ENCODE measurements around the gene SEC14L3. TPM values are rescaled to one million over a fixed set of nuclear protein-coding genes. Genes with fewer than 3 reads are reported as not detected.

The SEC14L3 gene
- polyA plus RNA-seq, 1 donor from 2014 or later: not detected

- Mint-ChIP-seq H3K36me3 (peaks cover 2% of the 10 kb centered on the region), H3K4me1 (peaks cover 0 to 2% (median 0%) of the 10 kb centered on the region in 3 donors), H3K9me3 (no peaks in the 10 kb centered on the region), H3K4me3 (no peak overlapping the region), H3K27me3 (peaks cover 6% of the 10 kb centered on the region), H3K27ac (no peak overlapping the region)
These were observed 25.8 kb upstream of the SEC14L3 start for GRCh38 chr22:30497466-30498150.

- Mint-ChIP-seq H3K27ac (no peak overlapping the region), H3K36me3 (peaks cover 2% of the 10 kb centered on the region), H3K9me3 (no peaks in the 10 kb centered on the region), H3K4me1 (peaks cover 0 to 2% (median 0%) of the 10 kb centered on the region in 3 donors), H3K4me3 (no peak overlapping the region), H3K27me3 (peaks cover 13% of the 10 kb centered on the region)
These were observed 23.4 kb upstream of the SEC14L3 start for GRCh38 chr22:30495041-30495784.

- Mint-ChIP-seq H3K36me3 (peaks cover 2% of the 10 kb centered on the region), H3K27ac (no peak overlapping the region), H3K9me3 (no peaks in the 10 kb centered on the region), H3K4me1 (no peaks in the 10 kb centered on the region), H3K4me3 (no peak overlapping the region), H3K27me3 (peaks cover 17% of the 10 kb centered on the region)
These were observed 20.3 kb upstream of the SEC14L3 start for GRCh38 chr22:30492144-30492543.

GRCh38 chr22:30491381-30491780, 19.6 kb upstream of the SEC14L3 start:
- peaks cover 2% of the 10 kb centered on the region for H3K36me3 Mint-ChIP-seq
- no peaks in the 10 kb centered on the region for H3K9me3 Mint-ChIP-seq
- H3K27me3 Mint-ChIP-seq: peaks cover 17% of the 10 kb centered on the region
- H3K27ac Mint-ChIP-seq: no peak overlapping the region
- no peaks in the 10 kb centered on the region for H3K4me1 Mint-ChIP-seq
- H3K4me3 Mint-ChIP-seq: no peak overlapping the region

GRCh38 chr22:30490399-30490798, 18.6 kb upstream of the SEC14L3 start:
- Mint-ChIP-seq H3K27me3 (peaks cover 17% of the 10 kb centered on the region), H3K4me1 (no peaks in the 10 kb centered on the region), H3K36me3 (peaks cover 2% of the 10 kb centered on the region), H3K9me3 (no peaks in the 10 kb centered on the region), H3K27ac (no peak overlapping the region), H3K4me3 (no peak overlapping the region)

- no peak overlapping the region for H3K27ac Mint-ChIP-seq
- no peak overlapping the region for H3K4me3 Mint-ChIP-seq
- H3K9me3 Mint-ChIP-seq: no peaks in the 10 kb centered on the region
- peaks cover 14% of the 10 kb centered on the region for H3K27me3 Mint-ChIP-seq
- H3K4me1 Mint-ChIP-seq: no peaks in the 10 kb centered on the region
- H3K36me3 Mint-ChIP-seq: no peaks in the 10 kb centered on the region
These were observed 16.3 kb upstream of the SEC14L3 start for GRCh38 chr22:30488121-30488520.

GRCh38 chr22:30486661-30487115, 14.9 kb upstream of the SEC14L3 start:
- H3K27ac Mint-ChIP-seq: peak overlapping the region in 1 of 3 donors; percentile 53

GRCh38 chr22:30486118-30486517, 14.3 kb upstream of the SEC14L3 start:
- Mint-ChIP-seq H3K36me3 (peaks cover 2% of the 10 kb centered on the region), H3K27me3 (peaks cover 12% of the 10 kb centered on the region), H3K4me1 (no peaks in the 10 kb centered on the region), H3K4me3 (no peak overlapping the region), H3K27ac (no peak overlapping the region), H3K9me3 (no peaks in the 10 kb centered on the region)

More at GRCh38 chr22:30486661-30487115, 14.9 kb upstream of the SEC14L3 start:
- H3K4me1 Mint-ChIP-seq: no peaks in the 10 kb centered on the region
- no peak overlapping the region for H3K4me3 Mint-ChIP-seq
- H3K9me3 Mint-ChIP-seq: no peaks in the 10 kb centered on the region
- peaks cover 16% of the 10 kb centered on the region for H3K27me3 Mint-ChIP-seq
- peaks cover 2% of the 10 kb centered on the region for H3K36me3 Mint-ChIP-seq

GRCh38 chr22:30485362-30485988, 13.7 kb upstream of the SEC14L3 start:
- H3K9me3 Mint-ChIP-seq: no peaks in the 10 kb centered on the region
- peaks cover 8% of the 10 kb centered on the region for H3K27me3 Mint-ChIP-seq
- H3K4me1 Mint-ChIP-seq: no peaks in the 10 kb centered on the region
- peaks cover 2% of the 10 kb centered on the region for H3K36me3 Mint-ChIP-seq
- H3K27ac Mint-ChIP-seq: no peak overlapping the region
- no peak overlapping the region for H3K4me3 Mint-ChIP-seq

- no peak overlapping the region for H3K27ac Mint-ChIP-seq
- H3K4me1 Mint-ChIP-seq: no peaks in the 10 kb centered on the region
- H3K36me3 Mint-ChIP-seq: peaks cover 2% of the 10 kb centered on the region
- H3K4me3 Mint-ChIP-seq: no peak overlapping the region
- H3K27me3 Mint-ChIP-seq: peaks cover 7% of the 10 kb centered on the region
- no peaks in the 10 kb centered on the region for H3K9me3 Mint-ChIP-seq
These were observed 11.4 kb upstream of the SEC14L3 start for GRCh38 chr22:30483169-30483568.

GRCh38 chr22:30481711-30482110, 9.9 kb upstream of the SEC14L3 start:
- H3K9me3 Mint-ChIP-seq: no peaks in the 10 kb centered on the region
- H3K4me3 Mint-ChIP-seq: no peak overlapping the region
- H3K27ac Mint-ChIP-seq: no peak overlapping the region
- H3K27me3 Mint-ChIP-seq: peaks cover 7% of the 10 kb centered on the region
- H3K4me1 Mint-ChIP-seq: no peaks in the 10 kb centered on the region
- peaks cover 2% of the 10 kb centered on the region for H3K36me3 Mint-ChIP-seq

- Mint-ChIP-seq H3K9me3 (no peaks in the 10 kb centered on the region), H3K27ac (no peak overlapping the region), H3K27me3 (peaks cover 7% of the 10 kb centered on the region), H3K4me1 (no peaks in the 10 kb centered on the region), H3K36me3 (peaks cover 2% of the 10 kb centered on the region), H3K4me3 (no peak overlapping the region)
These were observed 8.2 kb upstream of the SEC14L3 start for GRCh38 chr22:30479981-30480380.

GRCh38 chr22:30474683-30475424, 3.0 kb upstream of the SEC14L3 start:
- H3K4me1 Mint-ChIP-seq: no peaks in the 10 kb centered on the region
- peaks cover 11% of the 10 kb centered on the region for H3K27me3 Mint-ChIP-seq
- H3K9me3 Mint-ChIP-seq: peaks cover 0 to 4% (median 0%) of the 10 kb centered on the region in 3 donors
- no peak overlapping the region for H3K27ac Mint-ChIP-seq
- no peaks in the 10 kb centered on the region for H3K36me3 Mint-ChIP-seq
- no peak overlapping the region for H3K4me3 Mint-ChIP-seq

- Mint-ChIP-seq H3K27ac (peak overlapping the region in 1 of 3 donors; percentile 20), H3K9me3 (peaks cover 0 to 4% (median 0%) of the 10 kb centered on the region in 3 donors), H3K36me3 (no peaks in the 10 kb centered on the region), H3K27me3 (peaks cover 13% of the 10 kb centered on the region), H3K4me1 (no peaks in the 10 kb centered on the region), H3K4me3 (no peak overlapping the region)
These were observed 2.3 kb upstream of the SEC14L3 start for GRCh38 chr22:30474121-30474520.
